Stimulated activated CD4-positive, alpha-beta T cell treated with anti-CD3 and anti-CD28 coated beads, Interleukin-2, amount 100 ng/mL, for 4 hours (primary cell): ENCODE results near the gene DIP2C.
"Not testable (repeated sequence)": the region's sequence is repeated elsewhere in the genome, so short reads cannot be mapped to it uniquely, and the experiment has no call there.

ENCODE experiments used
- DNase-seq: peaks from one replicate; pipeline ENCODE4 v3.0.0-alpha.2; 2020; ENCODE audit warnings: low read depth

DIP2C gene

DNA sequence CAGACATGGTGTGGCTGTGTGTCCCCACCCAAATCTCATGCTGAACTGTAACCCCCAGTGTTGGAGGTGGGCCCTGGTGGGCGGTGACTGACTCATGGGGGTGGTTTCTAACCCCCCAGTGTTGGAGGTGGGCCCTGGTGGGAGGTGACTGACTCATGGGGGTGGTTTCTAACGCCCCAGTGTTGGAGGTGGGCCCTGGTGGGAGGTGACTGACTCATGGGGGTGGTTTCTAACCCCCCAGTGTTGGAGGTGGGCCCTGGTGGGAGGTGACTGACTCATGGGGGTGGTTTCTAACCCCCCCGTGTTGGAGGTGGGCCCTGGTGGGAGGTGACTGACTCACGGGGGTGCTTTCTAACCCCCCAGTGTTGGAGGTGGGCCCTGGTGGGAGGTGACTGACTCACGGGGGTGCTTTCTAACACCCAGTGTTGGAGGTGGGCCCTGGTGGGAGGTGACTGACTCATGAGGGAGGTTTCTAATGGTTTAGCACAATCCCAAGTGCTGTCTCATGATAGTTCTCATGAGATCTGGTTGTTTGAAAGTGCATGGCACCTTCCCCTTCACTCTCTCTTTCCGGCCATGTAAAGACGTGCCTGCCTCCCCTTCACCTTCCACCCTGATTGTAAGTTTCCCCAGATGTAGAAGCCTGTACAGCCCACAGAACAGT, 78.7 kb downstream of the DIP2C start:
- DNase-seq, result peak; percentile 52

DNA sequence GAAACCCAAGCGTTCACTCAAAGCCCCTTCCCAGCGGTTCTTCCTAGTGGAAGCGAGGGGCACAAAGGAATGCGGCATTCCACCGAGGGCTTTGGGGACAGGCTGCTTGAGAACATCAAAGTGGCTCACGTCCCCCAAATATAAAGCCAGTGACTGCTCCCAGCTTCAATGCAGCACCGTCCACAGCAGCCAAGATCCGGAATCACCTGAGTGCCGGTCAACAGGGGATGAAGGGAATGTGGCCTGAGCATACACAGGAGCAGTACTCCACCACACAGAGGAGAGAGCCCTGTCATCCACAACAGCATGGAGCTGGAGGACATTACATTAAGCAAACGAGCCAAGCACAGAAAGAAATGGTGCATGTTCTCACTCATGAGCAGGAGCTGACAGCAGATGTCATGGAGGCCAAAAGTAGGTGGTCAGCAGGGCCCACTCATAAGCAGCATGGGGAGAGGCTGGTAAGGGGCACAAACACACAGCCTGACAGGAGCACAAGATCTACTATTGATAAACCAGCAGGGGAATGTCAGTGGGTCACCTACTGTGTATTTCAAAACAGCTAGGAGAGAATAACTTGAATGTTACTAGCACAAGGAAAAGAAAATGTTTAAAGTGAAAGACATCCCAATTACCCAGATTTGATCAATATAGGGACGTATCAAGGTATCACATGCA, 79.5 kb downstream of the DIP2C start:
- DNase-seq, result no peak

DNA sequence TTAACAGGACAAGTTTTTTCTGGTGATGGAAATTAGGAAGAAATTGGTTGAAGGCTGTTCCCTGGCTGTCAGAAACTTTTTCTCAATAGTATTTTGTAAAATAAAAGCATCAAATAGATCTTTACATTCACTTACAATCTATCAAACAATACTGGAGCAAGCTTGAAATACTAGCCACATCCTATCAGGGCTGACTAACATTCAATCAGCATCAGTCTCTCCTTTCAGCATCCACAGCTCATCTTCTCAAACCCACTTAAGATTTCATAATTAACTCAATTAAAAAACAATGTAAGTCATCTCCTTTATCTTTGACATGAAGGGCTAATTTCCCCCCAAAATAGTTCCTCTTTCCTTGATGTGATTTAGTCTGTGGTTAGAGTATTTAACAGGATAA, 80.2 kb downstream of the DIP2C start:
- DNase-seq, result no peak

DNA sequence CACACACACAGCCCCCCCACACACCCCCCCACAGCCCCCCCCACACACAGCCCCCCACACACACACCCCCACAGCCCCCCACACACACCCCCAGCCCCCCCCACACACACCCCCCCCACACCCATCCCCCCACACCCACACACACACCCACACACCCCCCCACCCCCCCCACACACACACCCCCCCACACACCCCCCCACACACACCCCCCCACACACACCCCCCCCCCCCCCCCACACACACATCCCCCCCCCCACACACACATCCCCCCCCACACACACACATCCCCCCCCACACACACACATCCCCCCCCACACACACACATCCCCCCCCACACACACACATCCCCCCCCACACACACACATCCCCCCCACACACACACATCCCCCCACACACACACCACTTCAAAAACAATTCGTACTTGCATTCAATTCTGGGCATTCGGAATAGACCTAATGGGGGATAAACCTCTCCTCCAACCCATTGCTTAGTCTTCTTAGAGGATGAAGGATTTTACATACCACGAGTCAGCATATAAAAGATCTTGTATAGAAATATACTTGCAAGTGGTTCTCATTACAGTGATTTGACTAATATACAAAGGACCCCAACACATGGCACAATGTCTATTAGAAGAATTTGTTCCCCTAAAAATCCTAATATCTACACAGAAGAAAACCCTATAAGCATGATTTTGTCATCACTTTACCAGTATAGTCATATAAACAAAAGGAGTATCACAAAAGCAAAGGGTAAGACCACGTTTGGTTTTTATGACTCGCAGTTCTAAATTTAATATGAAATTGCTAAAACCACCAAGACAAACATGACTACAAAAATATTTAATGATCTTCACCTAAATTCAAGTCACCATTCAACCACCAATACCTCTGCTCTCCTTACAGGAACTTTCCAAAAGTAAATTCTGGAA, 80.9 kb downstream of the DIP2C start:
- DNase-seq, result no peak

DNA sequence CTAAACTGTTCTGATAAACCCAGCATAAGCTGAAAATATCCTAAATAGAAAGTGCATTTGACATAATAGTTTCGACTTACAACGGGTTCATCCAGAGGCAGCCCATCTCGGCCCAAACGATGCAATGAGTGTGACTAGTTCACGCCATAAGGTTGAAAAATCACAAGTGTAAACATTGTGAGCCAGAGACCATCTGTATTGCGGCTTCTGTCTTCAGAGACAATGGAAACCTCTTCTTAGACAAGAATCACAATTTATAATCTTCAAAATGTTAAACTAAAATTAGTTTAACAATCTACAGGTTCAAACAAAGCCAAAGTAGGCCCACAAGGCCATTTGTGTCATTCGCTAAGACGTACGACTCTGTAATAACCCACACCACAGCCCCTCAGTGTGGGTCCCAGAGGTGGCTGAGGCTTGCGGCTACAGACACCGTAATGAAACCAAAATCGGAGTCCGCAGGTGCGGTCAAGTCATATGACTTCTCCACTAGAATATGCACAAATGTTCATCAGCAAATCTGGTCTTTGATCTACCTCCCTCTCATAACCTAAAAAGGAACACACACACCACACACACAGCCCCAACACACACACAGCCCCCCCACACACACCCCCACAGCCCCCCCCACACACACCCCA, 81.8 kb downstream of the DIP2C start:
- no peak for DNase-seq

DNA sequence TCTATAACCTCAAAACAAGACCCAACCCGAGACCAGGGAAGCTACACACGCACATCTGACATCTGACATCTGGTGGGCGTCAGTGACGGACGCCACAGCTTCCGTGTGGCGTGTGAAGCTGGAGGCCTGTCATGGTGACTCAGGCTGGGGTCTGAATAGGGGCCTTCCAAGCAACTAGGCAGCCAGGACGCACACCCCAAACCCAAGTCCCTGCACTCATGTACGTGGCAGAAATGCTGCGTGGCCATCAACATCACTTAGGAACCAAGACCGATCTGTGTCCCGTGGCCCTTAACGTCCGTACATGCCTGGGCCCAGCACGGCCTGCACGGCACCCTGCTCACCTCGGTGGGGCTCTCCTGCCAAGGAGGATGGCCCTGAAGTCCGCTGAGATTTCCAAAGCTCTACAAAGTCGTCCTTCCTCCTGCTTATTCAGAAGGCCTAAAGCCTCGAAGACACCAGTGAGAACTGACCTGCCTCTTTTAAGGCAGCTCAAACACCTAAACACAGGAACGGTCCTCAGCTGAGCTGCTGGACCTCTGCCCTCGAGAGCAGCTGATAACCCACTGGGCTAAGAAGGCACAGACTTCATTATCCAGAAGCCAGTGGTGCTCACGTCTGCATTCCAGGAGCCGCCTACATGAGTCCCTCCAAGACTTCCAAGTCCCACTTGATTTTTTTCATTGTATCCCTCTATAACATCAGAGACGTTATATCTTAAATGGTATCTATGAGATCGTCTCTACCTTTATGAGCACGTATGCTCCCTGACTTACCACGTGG, 82.5 kb downstream of the DIP2C start:
- DNase-seq, result no peak

DNA sequence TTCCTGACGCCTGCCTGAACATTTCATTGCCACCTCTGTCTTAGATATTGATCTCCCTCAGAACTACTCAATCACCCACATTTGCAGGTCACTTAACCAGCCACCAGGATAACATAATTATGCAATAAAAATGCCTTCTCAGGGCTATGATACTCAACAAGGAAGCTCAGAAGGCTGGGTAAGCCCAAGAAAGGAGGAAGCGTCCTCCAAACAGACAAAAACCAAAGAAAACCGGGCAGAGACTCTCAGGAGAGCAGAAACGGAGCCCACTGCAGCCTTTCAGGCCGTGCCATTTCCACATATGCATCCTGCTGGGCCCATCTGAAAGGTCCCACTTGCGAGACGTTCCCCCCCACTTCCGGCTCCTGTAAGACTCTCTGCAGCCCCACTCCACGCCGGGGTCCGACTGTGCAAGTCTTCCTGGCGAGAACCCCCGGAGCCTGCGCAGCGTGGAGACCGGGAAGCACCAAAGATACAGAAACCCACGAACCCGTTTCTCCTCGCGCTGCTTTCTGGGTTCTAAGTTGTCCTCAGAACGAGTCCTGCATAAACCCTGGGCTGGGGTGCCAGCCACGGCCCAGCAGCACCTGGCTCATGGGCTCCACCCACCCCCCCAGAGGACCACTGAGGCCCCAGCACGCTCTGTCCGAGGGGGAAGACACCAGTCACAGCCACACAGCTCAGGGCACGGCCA, 83.7 kb downstream of the DIP2C start:
- no peak for DNase-seq

DNA sequence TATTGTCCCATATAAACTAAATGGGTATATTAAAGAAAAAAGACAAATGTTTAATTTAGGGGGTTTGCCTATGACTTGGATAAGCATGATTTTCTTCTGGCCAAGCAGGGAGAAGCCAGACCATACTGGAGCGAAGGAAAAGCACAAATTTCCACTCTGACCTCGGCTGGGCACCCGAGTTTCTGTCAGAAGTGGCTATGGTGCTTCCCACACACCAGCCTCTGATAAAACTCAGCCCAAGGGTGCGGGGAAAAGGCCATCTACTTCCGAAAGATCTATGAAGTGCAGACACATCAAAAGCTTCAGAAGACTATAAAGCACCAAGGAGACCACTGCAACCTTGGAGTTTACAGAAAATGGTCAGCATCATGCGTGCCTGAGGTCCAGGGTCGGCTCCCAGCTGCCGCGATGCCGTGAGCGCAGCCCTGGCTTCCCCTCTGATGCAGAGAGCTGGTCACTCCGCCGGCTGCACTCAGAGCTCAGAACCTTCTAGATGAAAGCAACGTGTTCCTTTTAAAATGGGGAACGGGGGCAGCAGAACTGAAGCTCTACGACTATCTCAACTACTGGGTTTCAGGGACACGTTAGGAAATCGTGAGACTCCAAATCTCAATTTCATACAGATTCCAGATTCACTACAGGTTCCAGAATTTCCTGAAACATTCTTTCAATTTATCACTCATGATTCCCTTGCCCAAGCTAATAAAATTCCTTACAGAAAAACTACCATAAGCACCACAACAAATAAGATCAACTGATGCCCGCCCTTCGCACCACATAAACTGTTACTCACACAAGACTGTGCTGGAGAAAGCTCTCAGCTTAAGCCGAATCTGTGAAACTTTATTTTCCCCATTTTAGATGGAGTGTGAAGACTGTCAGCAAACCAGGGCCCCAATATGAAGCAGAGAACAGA, 84.5 kb downstream of the DIP2C start:
- no peak for DNase-seq

DNA sequence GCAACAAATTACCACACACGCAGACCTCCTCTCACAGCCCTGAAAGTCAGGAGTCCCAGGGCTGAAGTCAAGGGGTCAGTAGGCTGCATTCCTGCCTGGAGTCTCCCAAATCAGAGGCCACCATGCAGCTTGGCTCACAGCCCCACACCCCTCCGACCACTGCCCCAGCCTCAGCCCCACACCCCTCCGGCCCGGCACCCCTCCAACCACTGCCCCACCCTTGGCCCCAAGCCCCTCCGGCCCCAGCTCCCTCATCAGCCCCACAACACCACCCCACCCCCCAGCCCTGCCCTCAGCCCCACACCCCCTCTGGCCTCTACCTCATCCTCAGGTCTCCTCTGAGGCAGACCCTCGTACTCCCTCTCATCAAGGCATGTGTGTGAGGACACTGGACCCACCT, 85.7 kb downstream of the DIP2C start:
- DNase-seq, result no peak

DNA sequence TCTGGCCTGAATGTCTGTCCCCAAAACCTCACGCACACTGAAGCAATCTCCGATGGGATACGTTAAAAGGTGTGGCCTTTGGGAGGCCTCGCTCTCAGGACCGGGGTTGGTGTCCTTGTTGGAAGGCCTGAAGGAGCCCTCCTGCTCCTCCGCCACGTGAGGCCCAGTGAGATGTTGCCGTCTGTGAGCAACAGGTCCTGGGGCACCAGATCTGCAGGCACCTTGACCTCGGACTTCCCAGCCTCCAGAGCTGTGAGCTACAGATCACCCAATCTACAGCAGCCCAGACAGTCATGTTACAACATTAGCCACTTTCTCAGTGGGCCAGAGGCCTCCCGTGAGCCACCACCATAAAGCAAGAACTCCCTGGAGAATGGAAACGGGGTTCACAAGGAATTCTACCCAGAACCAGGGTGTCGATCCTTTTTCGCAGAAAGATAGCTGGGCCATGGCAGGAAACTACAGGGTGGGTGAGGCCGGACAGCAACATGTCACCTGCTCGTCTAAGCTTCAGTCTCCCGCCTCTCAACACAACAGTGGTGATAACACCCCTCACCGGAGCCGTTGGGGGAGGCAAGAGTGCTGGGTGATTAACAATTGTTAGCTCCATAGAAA, 87.0 kb downstream of the DIP2C start:
- DNase-seq, result no peak

DNA sequence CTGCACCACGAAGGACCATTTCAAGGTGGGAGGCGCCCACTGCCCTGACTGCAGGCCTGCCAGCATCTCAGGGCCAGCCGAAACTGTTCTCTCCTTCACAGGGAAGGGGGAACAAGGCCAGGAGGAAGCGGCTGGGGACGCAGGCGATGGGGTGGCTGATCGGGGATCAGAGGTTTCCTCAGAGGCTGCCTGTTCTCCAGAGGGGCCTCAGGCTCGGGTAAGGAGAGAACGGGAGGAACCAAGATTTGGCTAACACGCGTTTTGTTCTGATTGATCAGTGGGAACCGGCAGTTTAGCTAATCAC, 87.9 kb downstream of the DIP2C start:
- DNase-seq, result no peak

DNA sequence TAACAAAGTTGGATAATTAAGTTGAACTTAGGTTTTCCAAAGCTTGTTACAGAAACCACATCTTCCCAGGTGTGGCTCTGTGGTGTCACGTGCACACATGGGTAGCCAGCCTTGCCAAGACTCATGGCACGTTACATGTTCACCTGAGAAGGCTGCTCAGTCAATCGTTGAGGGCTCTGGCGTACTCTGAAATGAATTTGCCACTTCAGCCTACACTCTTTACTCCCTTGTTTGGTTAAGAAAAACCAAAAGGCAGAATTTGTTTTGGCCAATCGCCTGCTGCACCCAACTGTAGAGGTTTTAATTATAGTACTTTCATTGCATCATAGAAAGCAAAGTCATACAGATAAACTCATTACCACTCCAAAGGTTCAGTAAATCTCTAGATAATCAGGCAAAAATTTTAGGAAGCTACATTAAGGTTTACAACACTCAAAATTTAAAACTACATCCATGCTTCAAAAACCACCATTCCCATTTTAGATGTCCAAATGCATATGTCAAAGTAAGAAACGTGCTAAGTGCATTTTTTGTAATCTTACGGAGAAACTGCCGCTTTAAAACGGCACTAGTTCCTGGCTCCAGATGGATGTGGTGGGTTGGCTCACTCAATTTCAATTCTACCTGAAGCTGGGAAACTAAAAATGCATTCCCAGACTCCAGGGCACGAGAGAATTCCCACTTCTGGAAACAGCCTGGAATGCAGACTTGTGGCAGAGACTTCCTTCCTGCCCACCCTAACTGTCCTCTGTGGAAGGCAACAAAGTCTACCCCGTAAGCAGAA, 88.4 kb downstream of the DIP2C start:
- no peak for DNase-seq

DNA sequence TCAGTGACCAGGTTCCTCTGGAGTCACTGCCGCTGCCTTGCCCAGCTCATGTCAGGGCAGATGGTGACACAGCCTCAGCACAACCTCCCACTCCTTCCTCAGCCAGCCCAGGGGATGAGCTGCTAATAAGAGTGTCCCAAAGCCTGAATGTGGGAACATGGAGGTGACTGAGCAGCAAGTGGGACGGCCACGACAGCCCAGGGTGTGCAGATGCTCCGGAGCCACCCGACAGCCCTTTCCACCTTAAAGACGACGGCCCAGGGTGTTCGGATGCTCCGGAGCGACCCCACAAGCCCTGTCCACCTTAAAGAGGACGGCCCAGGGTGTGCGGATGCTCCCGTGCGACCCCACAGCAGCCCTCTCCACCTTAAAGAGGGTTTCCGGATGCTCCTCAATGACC, 89.2 kb downstream of the DIP2C start:
- DNase-seq, result no peak

DNA sequence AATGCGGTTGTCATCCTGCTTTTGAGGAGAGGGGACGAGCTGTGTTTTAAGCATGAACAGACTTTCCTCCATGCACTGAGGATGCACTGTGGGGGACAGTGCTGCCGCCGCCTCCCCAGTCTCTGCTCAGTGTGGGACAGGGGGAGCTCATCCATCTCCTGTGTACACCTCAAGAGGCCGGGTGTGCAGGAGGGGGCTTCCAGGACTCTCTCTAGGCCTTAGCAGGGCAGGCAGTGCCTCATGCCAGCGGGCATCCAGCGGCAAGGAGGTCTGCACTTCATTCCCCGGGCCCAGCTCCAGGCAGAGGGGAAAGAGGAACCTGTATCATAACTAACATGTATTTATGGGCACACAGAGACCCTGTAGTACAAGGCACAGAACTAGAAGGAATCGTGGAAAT, 89.7 kb downstream of the DIP2C start:
- DNase-seq, result no peak

DNA sequence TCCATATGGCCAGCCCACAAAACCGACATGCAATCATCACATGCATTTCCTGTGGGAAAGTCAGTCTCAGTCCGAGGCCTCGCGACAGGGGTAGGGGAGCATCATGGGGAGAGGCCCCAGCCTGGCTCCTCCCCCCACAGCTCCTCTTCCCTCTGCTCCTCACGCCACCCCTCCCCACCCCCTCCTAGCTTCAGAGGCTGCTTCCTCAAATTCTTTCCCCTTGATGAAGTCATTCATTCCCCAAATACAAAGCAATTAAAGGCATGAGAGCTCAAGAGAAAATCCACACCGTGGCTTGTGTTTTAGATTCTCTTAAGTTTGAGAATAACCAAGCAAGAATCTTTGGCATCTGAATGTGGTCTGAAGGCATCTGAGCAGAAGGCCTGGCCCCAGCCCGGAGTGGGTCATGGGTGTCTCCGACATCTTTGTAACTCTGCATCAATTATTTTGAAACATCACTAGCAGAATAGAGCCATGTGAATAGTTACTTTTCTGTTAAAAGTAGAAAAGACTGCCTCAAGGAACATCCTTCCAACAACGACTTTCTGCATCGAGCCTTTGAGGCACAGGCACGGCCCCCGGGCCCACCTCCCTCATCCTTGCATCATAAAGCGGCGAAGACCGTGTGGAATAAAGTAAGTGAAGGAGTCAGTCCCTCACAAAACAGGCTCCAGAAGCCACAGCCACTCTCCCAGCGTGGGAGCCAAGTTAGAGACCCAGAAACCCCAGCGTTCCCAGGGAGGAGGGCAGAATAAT, 90.9 kb downstream of the DIP2C start:
- DNase-seq, result no peak

DNA sequence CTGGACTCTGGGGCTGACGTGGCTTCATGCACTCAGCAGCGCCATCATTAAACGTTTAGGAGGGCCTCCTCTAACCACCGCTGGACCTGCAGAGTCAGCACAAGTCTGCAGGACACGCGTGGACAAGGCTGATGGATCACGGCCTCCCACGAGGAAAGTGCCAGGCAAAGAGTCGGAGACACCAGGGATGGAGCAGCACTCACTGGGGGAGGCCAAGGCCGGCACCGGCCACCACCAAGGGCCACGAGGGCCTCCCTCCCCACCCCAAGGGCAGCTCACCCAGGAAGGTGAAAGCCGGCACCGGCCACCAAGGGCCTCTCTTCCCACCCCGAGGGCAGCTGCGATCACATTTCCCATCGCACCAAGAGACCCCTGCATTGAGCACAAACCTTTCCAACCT, 91.5 kb downstream of the DIP2C start:
- DNase-seq, result no peak

DNA sequence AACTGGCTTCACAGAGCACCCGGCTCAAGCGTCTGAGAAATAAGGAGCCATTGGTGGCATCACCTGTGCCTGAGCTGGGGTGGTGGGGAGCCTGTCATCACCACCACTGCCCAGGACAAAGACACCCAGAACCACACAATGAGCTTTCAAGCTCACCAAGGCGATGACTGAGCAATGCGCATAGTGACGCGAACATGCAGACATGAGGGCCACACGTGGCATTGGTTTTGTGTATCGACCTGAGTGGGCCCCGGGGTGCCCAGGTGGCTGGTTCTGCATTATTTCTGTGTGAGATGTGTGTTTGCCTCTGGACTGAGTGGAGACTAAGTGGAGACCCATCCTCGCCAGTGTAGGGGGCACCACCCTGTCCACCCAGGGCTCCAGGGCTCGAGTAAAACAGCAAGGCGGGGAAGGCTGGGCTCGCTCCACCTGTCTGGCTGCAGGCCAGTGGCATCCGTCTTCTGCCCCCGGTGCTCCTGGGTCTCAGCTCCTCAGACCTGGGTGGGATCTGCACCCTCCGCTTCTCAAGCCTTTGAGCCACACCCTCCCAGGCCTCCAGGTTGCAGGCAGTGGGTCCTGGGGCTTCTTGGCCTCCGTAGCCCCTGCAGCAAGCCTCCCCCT, 92.6 kb downstream of the DIP2C start:
- DNase-seq, result no peak

DNA sequence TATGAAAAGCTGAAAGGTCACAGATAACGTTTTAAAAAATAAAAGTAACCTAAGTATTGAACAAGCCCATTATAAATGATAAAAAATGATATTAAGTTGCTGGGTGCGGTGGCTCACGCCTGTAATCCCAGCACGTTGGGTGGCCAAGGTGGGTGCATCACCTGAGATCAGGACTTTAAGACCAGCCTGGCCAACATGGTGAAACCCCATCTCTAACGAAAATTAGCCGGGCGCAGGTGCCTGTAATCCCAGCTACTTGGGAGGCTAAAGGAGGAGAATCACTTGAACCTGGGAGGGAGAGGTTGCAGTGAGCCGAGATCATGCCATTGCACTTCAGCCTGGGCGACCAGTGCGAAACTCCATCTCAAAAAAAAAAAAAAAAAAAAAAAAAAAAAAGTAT, 93.3 kb downstream of the DIP2C start:
- DNase-seq, result not testable (repeated sequence)
